ENCODE measurements around the gene ZNF791. TPM values are rescaled to one million over a fixed set of nuclear protein-coding genes. Genes with fewer than 3 reads are reported as not detected.

ZNF791 gene
- total and polyA plus RNA-seq, 4 donors: 3.1 to 10.3 (median 7.0) TPM

DNA sequence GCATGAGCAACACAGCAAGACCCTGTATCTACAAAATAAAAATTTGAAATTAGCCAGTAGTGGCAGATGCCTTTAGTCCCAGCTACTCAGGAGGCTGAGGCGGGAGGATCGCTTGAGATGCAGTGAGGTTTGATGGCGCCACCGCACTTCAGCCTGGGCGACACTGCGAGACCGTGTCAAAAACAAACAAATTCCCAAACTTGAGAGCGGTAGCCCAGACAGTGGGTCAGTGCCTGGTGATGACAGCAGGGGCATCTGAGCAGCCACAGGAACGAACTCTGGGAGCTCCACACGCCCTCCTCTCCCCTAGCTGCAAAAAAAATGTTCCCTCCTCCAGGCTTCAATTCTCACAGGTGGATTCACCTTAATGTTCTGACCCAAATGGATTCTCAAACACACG lies 14.2 kb upstream of the ZNF791 start:
- Histone ChIP-seq H3K36me3 (ENCODE audit: control insufficient read depth in 4 of 4, insufficient read depth in 3 of 4, low read depth in 1 of 4, low read length in 3 of 4) (peaks cover 0 to 5% (median 1%) of the 10 kb centered on the region in 4 donors), H3K9me3 (ENCODE audit: control insufficient read depth in 4 of 4, low read length in 3 of 4) (no peaks in the 10 kb centered on the region), H3K4me1 (ENCODE audit: control insufficient read depth in 4 of 4, insufficient read depth in 4 of 4, low read length in 3 of 4) (peaks cover 0 to 6% (median 0%) of the 10 kb centered on the region in 4 donors), H3K27ac (ENCODE audit: low read depth in 1 of 2, low read length in 2 of 2) (peak overlapping the region; percentile 64 to 79), H3K27me3 (ENCODE audit: control insufficient read depth in 4 of 4, insufficient read depth in 4 of 4, low read length in 3 of 4) (no peaks in the 10 kb centered on the region), H3K4me3 (ENCODE audit: low read depth in 1 of 3, low read length in 3 of 3) (peak overlapping the region; percentile 11 to 68 (median 53)), H3K9ac (ENCODE audit: low read depth in 1 of 2, low read length in 2 of 2) (no peak overlapping the region)
- 57% methylated on average over 11 of the region's 11 CpGs for WGBS
- TF ChIP-seq, protein P1, sequence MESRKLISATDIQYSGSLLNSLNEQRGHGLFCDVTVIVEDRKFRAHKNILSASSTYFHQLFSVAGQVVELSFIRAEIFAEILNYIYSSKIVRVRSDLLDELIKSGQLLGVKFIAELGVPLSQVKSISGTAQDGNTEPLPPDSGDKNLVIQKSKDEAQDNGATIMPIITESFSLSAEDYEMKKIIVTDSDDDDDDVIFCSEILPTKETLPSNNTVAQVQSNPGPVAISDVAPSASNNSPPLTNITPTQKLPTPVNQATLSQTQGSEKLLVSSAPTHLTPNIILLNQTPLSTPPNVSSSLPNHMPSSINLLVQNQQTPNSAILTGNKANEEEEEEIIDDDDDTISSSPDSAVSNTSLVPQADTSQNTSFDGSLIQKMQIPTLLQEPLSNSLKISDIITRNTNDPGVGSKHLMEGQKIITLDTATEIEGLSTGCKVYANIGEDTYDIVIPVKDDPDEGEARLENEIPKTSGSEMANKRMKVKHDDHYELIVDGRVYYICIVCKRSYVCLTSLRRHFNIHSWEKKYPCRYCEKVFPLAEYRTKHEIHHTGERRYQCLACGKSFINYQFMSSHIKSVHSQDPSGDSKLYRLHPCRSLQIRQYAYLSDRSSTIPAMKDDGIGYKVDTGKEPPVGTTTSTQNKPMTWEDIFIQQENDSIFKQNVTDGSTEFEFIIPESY (IDR thresholded peaks at IDR 0.05): no peak
- TF ChIP-seq YY1 (IDR thresholded peaks at IDR 0.05): no peak
- no peak for TF ChIP-seq RXRA (IDR thresholded peaks at IDR 0.05)
- no peak for TF ChIP-seq FOXA2 (IDR thresholded peaks at IDR 0.05)
- TF ChIP-seq HNF4G (IDR thresholded peaks at IDR 0.05): no peak
- TF ChIP-seq GABPA (IDR thresholded peaks at IDR 0.05 in 1 of 2, conservative IDR thresholded peaks at IDR 0.05 in 1 of 2): no peak
- DNase-seq (ENCODE audit: low spot score): no peak

DNA sequence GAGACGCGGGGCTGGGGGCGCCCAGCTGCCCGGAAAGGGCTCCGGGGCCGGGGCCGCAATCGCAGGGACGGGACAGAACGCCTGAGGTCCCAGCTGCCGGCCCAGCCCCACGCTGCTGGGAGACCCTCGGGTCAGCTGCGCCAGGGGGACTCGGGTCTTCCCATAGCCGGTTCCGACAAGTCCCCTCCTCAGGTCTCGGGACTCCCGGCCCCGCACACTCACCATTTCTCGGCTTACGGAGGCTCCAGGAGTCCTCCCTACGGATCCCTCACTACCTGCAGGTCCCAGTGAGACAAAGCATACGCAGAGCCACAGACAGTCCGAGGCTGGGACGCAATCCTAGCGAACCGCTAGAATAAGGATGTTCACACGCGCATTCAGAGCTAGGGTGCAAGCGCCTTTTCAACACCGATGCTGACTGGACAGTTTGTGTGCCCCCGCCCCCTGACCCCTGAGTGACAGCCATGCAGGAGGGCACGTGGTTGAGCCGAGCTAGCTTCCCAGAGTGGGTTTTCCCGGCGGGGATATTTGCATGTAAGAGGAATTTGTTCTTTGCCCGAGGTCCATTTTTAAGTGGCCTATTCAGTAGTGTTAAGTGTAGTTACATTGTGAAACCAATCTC lies 13.7 kb upstream of the ZNF791 start:
- no peak overlapping the region for H3K9ac ChIP-seq (ENCODE audit: low read depth in 1 of 2, low read length in 2 of 2)
- peaks cover 0 to 5% (median 1%) of the 10 kb centered on the region in 4 donors for H3K36me3 ChIP-seq (ENCODE audit: control insufficient read depth in 4 of 4, insufficient read depth in 3 of 4, low read depth in 1 of 4, low read length in 3 of 4)
- WGBS: 50% methylated on average over 38 of the region's 38 CpGs
- H3K27me3 ChIP-seq (ENCODE audit: control insufficient read depth in 4 of 4, insufficient read depth in 4 of 4, low read length in 3 of 4): no peaks in the 10 kb centered on the region
- peak overlapping the region; percentile 11 to 68 (median 53) for H3K4me3 ChIP-seq (ENCODE audit: low read depth in 1 of 3, low read length in 3 of 3)
- no peaks in the 10 kb centered on the region for H3K9me3 ChIP-seq (ENCODE audit: control insufficient read depth in 4 of 4, low read length in 3 of 4)
- no peak for TF ChIP-seq FOXA2 (IDR thresholded peaks at IDR 0.05)
- TF ChIP-seq, protein P2, sequence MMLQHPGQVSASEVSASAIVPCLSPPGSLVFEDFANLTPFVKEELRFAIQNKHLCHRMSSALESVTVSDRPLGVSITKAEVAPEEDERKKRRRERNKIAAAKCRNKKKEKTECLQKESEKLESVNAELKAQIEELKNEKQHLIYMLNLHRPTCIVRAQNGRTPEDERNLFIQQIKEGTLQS (IDR thresholded peaks at IDR 0.05): no peak
- TF ChIP-seq GABPA (IDR thresholded peaks at IDR 0.05 in 1 of 2, conservative IDR thresholded peaks at IDR 0.05 in 1 of 2): peak in 1 of 2 donors; percentile 62
- TF ChIP-seq JUND (IDR thresholded peaks at IDR 0.05): no peak
- TF ChIP-seq SP1 (IDR thresholded peaks at IDR 0.05): peak; percentile 96
- peak; percentile 43 for TF ChIP-seq YY1 (IDR thresholded peaks at IDR 0.05)
- no peak for TF ChIP-seq FOXA1 (IDR thresholded peaks at IDR 0.05)
- TF ChIP-seq, protein P3, sequence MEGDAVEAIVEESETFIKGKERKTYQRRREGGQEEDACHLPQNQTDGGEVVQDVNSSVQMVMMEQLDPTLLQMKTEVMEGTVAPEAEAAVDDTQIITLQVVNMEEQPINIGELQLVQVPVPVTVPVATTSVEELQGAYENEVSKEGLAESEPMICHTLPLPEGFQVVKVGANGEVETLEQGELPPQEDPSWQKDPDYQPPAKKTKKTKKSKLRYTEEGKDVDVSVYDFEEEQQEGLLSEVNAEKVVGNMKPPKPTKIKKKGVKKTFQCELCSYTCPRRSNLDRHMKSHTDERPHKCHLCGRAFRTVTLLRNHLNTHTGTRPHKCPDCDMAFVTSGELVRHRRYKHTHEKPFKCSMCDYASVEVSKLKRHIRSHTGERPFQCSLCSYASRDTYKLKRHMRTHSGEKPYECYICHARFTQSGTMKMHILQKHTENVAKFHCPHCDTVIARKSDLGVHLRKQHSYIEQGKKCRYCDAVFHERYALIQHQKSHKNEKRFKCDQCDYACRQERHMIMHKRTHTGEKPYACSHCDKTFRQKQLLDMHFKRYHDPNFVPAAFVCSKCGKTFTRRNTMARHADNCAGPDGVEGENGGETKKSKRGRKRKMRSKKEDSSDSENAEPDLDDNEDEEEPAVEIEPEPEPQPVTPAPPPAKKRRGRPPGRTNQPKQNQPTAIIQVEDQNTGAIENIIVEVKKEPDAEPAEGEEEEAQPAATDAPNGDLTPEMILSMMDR (IDR thresholded peaks at IDR 0.05; ENCODE audit: low read depth, low read length, missing input control): no peak
- TF ChIP-seq EGR1 (IDR thresholded peaks at IDR 0.05; ENCODE audit: low read depth in 2 of 2): no peak
- peak; percentile 46 for TF ChIP-seq TAF1 (conservative IDR thresholded peaks at IDR 0.05)
- TF ChIP-seq, protein P4, sequence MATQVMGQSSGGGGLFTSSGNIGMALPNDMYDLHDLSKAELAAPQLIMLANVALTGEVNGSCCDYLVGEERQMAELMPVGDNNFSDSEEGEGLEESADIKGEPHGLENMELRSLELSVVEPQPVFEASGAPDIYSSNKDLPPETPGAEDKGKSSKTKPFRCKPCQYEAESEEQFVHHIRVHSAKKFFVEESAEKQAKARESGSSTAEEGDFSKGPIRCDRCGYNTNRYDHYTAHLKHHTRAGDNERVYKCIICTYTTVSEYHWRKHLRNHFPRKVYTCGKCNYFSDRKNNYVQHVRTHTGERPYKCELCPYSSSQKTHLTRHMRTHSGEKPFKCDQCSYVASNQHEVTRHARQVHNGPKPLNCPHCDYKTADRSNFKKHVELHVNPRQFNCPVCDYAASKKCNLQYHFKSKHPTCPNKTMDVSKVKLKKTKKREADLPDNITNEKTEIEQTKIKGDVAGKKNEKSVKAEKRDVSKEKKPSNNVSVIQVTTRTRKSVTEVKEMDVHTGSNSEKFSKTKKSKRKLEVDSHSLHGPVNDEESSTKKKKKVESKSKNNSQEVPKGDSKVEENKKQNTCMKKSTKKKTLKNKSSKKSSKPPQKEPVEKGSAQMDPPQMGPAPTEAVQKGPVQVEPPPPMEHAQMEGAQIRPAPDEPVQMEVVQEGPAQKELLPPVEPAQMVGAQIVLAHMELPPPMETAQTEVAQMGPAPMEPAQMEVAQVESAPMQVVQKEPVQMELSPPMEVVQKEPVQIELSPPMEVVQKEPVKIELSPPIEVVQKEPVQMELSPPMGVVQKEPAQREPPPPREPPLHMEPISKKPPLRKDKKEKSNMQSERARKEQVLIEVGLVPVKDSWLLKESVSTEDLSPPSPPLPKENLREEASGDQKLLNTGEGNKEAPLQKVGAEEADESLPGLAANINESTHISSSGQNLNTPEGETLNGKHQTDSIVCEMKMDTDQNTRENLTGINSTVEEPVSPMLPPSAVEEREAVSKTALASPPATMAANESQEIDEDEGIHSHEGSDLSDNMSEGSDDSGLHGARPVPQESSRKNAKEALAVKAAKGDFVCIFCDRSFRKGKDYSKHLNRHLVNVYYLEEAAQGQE (IDR thresholded peaks at IDR 0.05): peak; percentile 61
- peak; percentile 99 for TF ChIP-seq HNF4A (conservative IDR thresholded peaks at IDR 0.05)
- peak; percentile 68 to 75 for TF ChIP-seq RXRA (IDR thresholded peaks at IDR 0.05)
- TF ChIP-seq, protein P5, sequence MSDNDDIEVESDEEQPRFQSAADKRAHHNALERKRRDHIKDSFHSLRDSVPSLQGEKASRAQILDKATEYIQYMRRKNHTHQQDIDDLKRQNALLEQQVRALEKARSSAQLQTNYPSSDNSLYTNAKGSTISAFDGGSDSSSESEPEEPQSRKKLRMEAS (IDR thresholded peaks at IDR 0.05): peak; percentile 54
- peak; percentile 84 for TF ChIP-seq HNF4G (IDR thresholded peaks at IDR 0.05)
- TF ChIP-seq, protein P1 (IDR thresholded peaks at IDR 0.05): no peak
- no peak for TF ChIP-seq NR2F2 (IDR thresholded peaks at IDR 0.05)
- TF ChIP-seq RAD21 (IDR thresholded peaks at IDR 0.05): peak in 1 of 2 donors; percentile 22
- H3K27ac ChIP-seq (ENCODE audit: low read depth in 1 of 2, low read length in 2 of 2): peak overlapping the region; percentile 76 to 79
- peak; percentile 71 for DNase-seq (ENCODE audit: low spot score)
- peaks cover 0 to 6% (median 0%) of the 10 kb centered on the region in 4 donors for H3K4me1 ChIP-seq (ENCODE audit: control insufficient read depth in 4 of 4, insufficient read depth in 4 of 4, low read length in 3 of 4)
